Measurements from ENCODE around the gene ERCC3. TPM values are rescaled to one million over a fixed set of nuclear protein-coding genes. Genes with fewer than 3 reads are reported as not detected.

ERCC3 gene
- total and polyA plus RNA-seq, 2 of the 13 experiments (the other 11 are each of a cell fraction or from before 2014, with no cell fraction given) = 49.7 to 64.6 TPM

DNA sequence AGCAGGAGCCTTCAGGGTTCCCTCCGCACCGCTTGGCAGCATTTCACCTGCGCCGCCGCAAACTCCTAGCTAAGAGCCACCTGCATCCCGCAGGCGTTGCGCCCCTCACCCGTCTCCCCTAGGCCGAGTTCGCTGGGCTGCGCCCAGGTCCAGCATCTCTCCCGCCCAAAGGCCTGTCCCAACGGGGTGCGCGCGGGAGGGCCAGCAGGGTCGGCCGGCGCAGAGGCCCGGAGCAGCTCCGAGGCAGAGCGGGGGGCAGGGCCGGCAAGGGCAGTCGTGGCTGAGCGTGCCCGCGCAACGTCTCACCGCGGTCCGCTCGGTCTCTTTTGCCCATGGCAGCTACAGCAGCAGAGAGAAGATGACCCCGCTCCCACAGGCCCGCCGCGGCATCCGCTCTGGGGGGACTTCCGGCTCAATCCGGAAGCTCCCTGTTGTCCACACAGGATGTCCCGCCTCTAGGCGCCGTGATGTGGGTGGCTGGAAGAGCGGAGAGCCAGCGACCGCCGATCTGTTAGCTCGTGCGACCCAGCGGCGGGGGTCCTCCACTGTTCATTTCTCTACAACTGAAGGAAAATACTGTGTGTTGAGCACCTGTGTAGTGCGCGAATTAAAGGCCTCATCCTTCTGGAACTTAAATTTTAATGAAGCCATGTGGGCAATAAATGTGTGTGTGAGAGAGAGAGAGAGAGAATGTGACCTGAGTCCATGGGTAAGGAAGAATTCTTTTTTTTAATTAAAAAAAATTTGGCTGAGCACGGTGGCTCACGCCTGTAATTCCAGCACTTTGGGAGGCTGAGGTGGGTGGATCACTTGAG is at the start of gene ERCC3 (continued):
- TF ChIP-seq, protein P1, sequence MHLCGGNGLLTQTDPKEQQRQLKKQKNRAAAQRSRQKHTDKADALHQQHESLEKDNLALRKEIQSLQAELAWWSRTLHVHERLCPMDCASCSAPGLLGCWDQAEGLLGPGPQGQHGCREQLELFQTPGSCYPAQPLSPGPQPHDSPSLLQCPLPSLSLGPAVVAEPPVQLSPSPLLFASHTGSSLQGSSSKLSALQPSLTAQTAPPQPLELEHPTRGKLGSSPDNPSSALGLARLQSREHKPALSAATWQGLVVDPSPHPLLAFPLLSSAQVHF (CRISPR knock-in tag; IDR thresholded peaks at IDR 0.05) = no peak; the same call in 1 of the 2 replicates
- no peak; the same call in 1 of the 2 replicates for TF ChIP-seq JDP2 (CRISPR knock-in tag; IDR thresholded peaks at IDR 0.05; ENCODE audit: borderline replicate concordance)
- TF ChIP-seq NFE2L1 (CRISPR knock-in tag; IDR thresholded peaks at IDR 0.05; ENCODE audit: borderline replicate concordance) = peak; percentile 52; the same call in 1 of the 2 replicates
- peak; percentile 78; the same call in 1 of the 2 replicates for TF ChIP-seq ZNF446 (CRISPR knock-in tag; IDR thresholded peaks at IDR 0.05)
- TF ChIP-seq, protein P2, sequence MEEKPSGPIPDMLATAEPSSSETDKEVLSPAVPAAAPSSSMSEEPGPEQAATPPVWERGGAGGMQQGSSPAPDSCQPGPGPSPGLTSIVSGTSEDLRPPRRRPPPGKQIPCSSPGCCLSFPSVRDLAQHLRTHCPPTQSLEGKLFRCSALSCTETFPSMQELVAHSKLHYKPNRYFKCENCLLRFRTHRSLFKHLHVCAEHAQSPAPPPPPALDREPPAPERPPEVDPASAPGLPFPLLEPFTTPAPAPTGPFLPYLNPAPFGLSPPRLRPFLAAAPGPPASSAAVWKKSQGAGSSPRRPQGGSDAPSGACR (CRISPR knock-in tag; IDR thresholded peaks at IDR 0.05) = peak; percentile 57; the same call in 1 of the 2 replicates
- TF ChIP-seq HNRNPUL1 (IDR thresholded peaks at IDR 0.05; ENCODE audit: low read depth, low read length) = no peak
- TF ChIP-seq ZNF816 (CRISPR knock-in tag; IDR thresholded peaks at IDR 0.05; ENCODE audit: borderline replicate concordance) = 0 out of 2 replicates have a peak, but pooled peaks have one; percentile 43
- TF ChIP-seq THAP11 (CRISPR knock-in tag; IDR thresholded peaks at IDR 0.05) = peak; percentile 91
- TF ChIP-seq, protein P3, sequence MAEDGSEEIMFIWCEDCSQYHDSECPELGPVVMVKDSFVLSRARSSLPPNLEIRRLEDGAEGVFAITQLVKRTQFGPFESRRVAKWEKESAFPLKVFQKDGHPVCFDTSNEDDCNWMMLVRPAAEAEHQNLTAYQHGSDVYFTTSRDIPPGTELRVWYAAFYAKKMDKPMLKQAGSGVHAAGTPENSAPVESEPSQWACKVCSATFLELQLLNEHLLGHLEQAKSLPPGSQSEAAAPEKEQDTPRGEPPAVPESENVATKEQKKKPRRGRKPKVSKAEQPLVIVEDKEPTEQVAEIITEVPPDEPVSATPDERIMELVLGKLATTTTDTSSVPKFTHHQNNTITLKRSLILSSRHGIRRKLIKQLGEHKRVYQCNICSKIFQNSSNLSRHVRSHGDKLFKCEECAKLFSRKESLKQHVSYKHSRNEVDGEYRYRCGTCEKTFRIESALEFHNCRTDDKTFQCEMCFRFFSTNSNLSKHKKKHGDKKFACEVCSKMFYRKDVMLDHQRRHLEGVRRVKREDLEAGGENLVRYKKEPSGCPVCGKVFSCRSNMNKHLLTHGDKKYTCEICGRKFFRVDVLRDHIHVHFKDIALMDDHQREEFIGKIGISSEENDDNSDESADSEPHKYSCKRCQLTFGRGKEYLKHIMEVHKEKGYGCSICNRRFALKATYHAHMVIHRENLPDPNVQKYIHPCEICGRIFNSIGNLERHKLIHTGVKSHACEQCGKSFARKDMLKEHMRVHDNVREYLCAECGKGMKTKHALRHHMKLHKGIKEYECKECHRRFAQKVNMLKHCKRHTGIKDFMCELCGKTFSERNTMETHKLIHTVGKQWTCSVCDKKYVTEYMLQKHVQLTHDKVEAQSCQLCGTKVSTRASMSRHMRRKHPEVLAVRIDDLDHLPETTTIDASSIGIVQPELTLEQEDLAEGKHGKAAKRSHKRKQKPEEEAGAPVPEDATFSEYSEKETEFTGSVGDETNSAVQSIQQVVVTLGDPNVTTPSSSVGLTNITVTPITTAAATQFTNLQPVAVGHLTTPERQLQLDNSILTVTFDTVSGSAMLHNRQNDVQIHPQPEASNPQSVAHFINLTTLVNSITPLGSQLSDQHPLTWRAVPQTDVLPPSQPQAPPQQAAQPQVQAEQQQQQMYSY (CRISPR knock-in tag; IDR thresholded peaks at IDR 0.05) = 0 out of 2 replicates have a peak, but pooled peaks have one; percentile 39
- peak; percentile 83; the same call in 1 of the 2 replicates for TF ChIP-seq TSC22D2 (CRISPR knock-in tag; IDR thresholded peaks at IDR 0.05; ENCODE audit: borderline replicate concordance)
- TF ChIP-seq, protein P4, sequence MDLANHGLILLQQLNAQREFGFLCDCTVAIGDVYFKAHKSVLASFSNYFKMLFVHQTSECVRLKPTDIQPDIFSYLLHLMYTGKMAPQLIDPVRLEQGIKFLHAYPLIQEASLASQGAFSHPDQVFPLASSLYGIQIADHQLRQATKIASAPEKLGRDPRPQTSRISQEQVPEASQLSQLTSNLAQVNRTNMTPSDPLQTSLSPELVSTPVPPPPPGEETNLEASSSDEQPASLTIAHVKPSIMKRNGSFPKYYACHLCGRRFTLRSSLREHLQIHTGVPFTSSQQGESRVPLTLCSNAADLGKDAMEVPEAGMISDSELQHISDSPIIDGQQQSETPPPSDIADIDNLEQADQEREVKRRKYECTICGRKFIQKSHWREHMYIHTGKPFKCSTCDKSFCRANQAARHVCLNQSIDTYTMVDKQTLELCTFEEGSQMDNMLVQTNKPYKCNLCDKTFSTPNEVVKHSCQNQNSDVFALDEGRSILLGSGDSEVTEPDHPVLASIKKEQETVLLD (CRISPR knock-in tag; IDR thresholded peaks at IDR 0.05; ENCODE audit: low read depth) = no peak
- peak; percentile 20 for TF ChIP-seq STAG1 (CRISPR knock-in tag; IDR thresholded peaks at IDR 0.05)
- peak; percentile 48; the same call in 1 of the 2 replicates for TF ChIP-seq HCFC1 (IDR thresholded peaks at IDR 0.05; ENCODE audit: low read depth, low read length)
- TF ChIP-seq ZNF30 (CRISPR knock-in tag; IDR thresholded peaks at IDR 0.05) = 0 out of 2 replicates have a peak, but pooled peaks have one; percentile 6
- 0 out of 2 replicates have a peak, but pooled peaks have one; percentile 39 for TF ChIP-seq MIER3 (CRISPR knock-in tag; IDR thresholded peaks at IDR 0.05; ENCODE audit: borderline replicate concordance)
- peak; percentile 56 for TF ChIP-seq ZNF317 (CRISPR knock-in tag; IDR thresholded peaks at IDR 0.05)
- TF ChIP-seq, protein P5, sequence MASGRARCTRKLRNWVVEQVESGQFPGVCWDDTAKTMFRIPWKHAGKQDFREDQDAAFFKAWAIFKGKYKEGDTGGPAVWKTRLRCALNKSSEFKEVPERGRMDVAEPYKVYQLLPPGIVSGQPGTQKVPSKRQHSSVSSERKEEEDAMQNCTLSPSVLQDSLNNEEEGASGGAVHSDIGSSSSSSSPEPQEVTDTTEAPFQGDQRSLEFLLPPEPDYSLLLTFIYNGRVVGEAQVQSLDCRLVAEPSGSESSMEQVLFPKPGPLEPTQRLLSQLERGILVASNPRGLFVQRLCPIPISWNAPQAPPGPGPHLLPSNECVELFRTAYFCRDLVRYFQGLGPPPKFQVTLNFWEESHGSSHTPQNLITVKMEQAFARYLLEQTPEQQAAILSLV (CRISPR knock-in tag; IDR thresholded peaks at IDR 0.05; ENCODE audit: borderline replicate concordance) = peak; percentile 99
- TF ChIP-seq REL (CRISPR knock-in tag; conservative IDR thresholded peaks at IDR 0.05) = peak; percentile 84
